Measurements from ENCODE around the gene PTPRN2. TPM values are rescaled to one million over a fixed set of nuclear protein-coding genes. Genes with fewer than 3 reads are reported as not detected.

PTPRN2 gene
- total and polyA plus RNA-seq, 7 donors, result 3.2 to 7.1 (median 5.5) TPM

- Histone ChIP-seq H3K4me1 (peaks cover 0 to 10% (median 2%) of the 10 kb centered on the region in 4 donors), H3K27ac (no peak overlapping the region), H3K4me3 (no peak overlapping the region), H3K9me3 (peaks cover 0 to 4% (median 0%) of the 10 kb centered on the region in 4 donors), H3K27me3 (peaks cover 0 to 17% (median 0%) of the 10 kb centered on the region in 3 donors), H3K36me3 (no peaks in the 10 kb centered on the region)
- WGBS, 2 donors, result 85 to 93% methylated on average over 22 of the region's 22 CpGs
- intact Hi-C loops (cut with DNase I), result no loop called here
- no peak for DNase-seq
- TF ChIP-seq CTCF (IDR thresholded peaks at IDR 0.05), result no peak
- no peak for TF ChIP-seq POLR2A (IDR thresholded peaks at IDR 0.05)
- no peak for TF ChIP-seq EP300 (IDR thresholded peaks at IDR 0.05)
Measured at GRCh38 chr7:158318511-158318913, 269.1 kb downstream of the PTPRN2 start.

GRCh38 chr7:158317238-158318205 is 270.1 kb downstream of the PTPRN2 start:
- H3K27me3 ChIP-seq, result peaks cover 0 to 14% (median 0%) of the 10 kb centered on the region in 3 donors
- intact Hi-C loops (cut with DNase I), result no loop called here
- peaks cover 0 to 4% (median 0%) of the 10 kb centered on the region in 4 donors for H3K9me3 ChIP-seq
- H3K4me3 ChIP-seq, result peak overlapping the region in 3 of 4 donors; percentile 7 to 35 (median 31)
- no peak for TF ChIP-seq POLR2A (IDR thresholded peaks at IDR 0.05)
- TF ChIP-seq EP300 (IDR thresholded peaks at IDR 0.05), result no peak
- TF ChIP-seq POLR2AphosphoS5 (IDR thresholded peaks at IDR 0.05), result no peak
- TF ChIP-seq CTCF (IDR thresholded peaks at IDR 0.05), result no peak
- 30 to 63% methylated on average over 59 of the region's 59 CpGs for WGBS, 2 donors
- no peak overlapping the region for H3K27ac ChIP-seq
- H3K4me1 ChIP-seq, result peaks cover 0 to 10% (median 2%) of the 10 kb centered on the region in 4 donors
- H3K36me3 ChIP-seq, result no peaks in the 10 kb centered on the region
- no peak for DNase-seq

- no peak for TF ChIP-seq EP300 (IDR thresholded peaks at IDR 0.05)
- intact Hi-C loops (cut with DNase I), result no loop called here
- Histone ChIP-seq H3K27ac (no peak overlapping the region), H3K27me3 (peaks cover 0 to 6% (median 0%) of the 10 kb centered on the region in 3 donors), H3K4me3 (no peak overlapping the region), H3K9me3 (peaks cover 0 to 4% (median 0%) of the 10 kb centered on the region in 4 donors), H3K4me1 (peaks cover 0 to 10% (median 2%) of the 10 kb centered on the region in 4 donors), H3K36me3 (no peaks in the 10 kb centered on the region)
- DNase-seq, result no peak
- 92 to 94% methylated on average over 35 of the region's 35 CpGs for WGBS, 2 donors
Measured at GRCh38 chr7:158316466-158317031, 271.1 kb downstream of the PTPRN2 start.

- intact Hi-C loops (cut with DNase I), result no loop called here
- 95 to 96% methylated on average over 11 of the region's 11 CpGs for WGBS, 2 donors
Measured at GRCh38 chr7:158315881-158316280, 271.7 kb downstream of the PTPRN2 start.

More at GRCh38 chr7:158315881-158316280, 271.7 kb downstream of the PTPRN2 start:
- H3K27ac ChIP-seq, result no peak overlapping the region
- peaks cover 0 to 10% (median 2%) of the 10 kb centered on the region in 4 donors for H3K4me1 ChIP-seq
- no peaks in the 10 kb centered on the region for H3K36me3 ChIP-seq
- TF ChIP-seq POLR2A (IDR thresholded peaks at IDR 0.05) (no peak), POLR2AphosphoS5 (IDR thresholded peaks at IDR 0.05) (no peak), EP300 (IDR thresholded peaks at IDR 0.05) (no peak), CTCF (IDR thresholded peaks at IDR 0.05) (no peak)
- H3K27me3 ChIP-seq, result peaks cover 0 to 6% (median 0%) of the 10 kb centered on the region in 3 donors
- no peak for DNase-seq
- peaks cover 0 to 4% (median 0%) of the 10 kb centered on the region in 4 donors for H3K9me3 ChIP-seq
- no peak overlapping the region for H3K4me3 ChIP-seq

All from sigmoid colon (tissue), 7 donors.